Colonic mucosa (tissue), 4 donors: ENCODE data around the gene ADD2. TPM values are rescaled to one million over a fixed set of nuclear protein-coding genes. Genes with fewer than 3 reads are reported as not detected.
"Not testable (repeated sequence)": the region's sequence is repeated elsewhere in the genome, so short reads cannot be mapped to it uniquely, and the experiment has no call there.

Experiments used
- DNase-seq: peaks from one replicate; pipeline ENCODE4 v3.0.0-alpha.2; 2020
- H3K27ac ChIP-seq: fragments of 200-600 bp; one replicate; pipeline ENCODE4 v1.8.0; 2021
- H3K27me3 ChIP-seq: fragments of 200-600 bp; one replicate; pipeline ENCODE4 v1.8.0; 2021
- H3K36me3 ChIP-seq: fragments of 200-600 bp; one replicate; pipeline ENCODE4 v1.8.0; 2021
- H3K4me1 ChIP-seq: fragments of 200-600 bp; one replicate; pipeline ENCODE4 v1.8.0; 2021; ENCODE audit warnings: mild to moderate bottlenecking
- H3K4me3 ChIP-seq: fragments of 200-600 bp; one replicate; pipeline ENCODE4 v1.8.0; 2021
- H3K9ac ChIP-seq, 2 donors: one replicate each; pipeline ENCODE4 v1.7.0; 2013; ENCODE audit warnings: control low read depth in 2 of 2, low read depth in 2 of 2, low read length in 2 of 2
- H3K9me3 ChIP-seq: fragments of 200-600 bp; one replicate; pipeline ENCODE4 v1.8.0; 2021
- intact Hi-C: fragments of 100-400 bp; cut with DNase I; formaldehyde crosslinking; loops from one replicate; pipeline ENCODE4 v1.14.1; 2022
- total RNA-seq, 2 donors: library from RNA; stranded (reverse); fragmentation: NEBNext Ultra II Directional in 1 of 2; extraction: Animal tissue kit (Norgen Biotek cat#: 25700) in 1 of 2; gene quantifications; one replicate each; pipeline ENCODE4 v1.2.1, GENCODE V29; 2021
- TF ChIP-seq, protein P1 (sequence below): fragments of 200-600 bp; IDR thresholded peaks from one replicate; pipeline ENCODE4 v1.8.0; 2022; ENCODE audit warnings: antibody characterized with exemption, mild to moderate bottlenecking
- donor health status: healthy.
- donor health status: DM: no; HTN: no; CAD: no.
- donor health status: DM: no; HTN: no; CAD: no.

ADD2 gene
- total RNA-seq, 2 donors from 2014 or later: 0.79 to 1.1 TPM

DNA sequence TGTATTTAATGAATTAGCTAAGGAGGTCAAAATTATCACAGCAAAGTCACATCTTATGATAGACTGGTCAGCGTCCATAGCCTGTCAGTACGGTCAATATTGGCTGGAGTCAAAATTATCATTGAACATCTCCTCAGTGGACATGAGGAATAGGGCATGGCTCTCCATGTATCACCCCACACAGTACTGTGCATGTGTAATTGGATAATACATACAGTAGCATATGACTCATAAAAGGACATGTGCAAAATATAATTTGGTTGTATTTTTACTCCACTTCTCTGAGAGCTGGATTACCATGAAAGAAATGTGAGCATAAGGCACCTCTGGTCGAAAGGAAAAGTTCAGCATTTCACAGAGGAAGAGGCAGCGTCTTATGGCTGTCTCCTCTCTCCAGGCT, 24.9 kb downstream of the ADD2 start:
- DNase-seq: no peak
- H3K9ac ChIP-seq: no peak overlapping the region
- H3K36me3 ChIP-seq: no peaks in the 10 kb centered on the region
- intact Hi-C loops: no loop called here
- TF ChIP-seq, protein P1, sequence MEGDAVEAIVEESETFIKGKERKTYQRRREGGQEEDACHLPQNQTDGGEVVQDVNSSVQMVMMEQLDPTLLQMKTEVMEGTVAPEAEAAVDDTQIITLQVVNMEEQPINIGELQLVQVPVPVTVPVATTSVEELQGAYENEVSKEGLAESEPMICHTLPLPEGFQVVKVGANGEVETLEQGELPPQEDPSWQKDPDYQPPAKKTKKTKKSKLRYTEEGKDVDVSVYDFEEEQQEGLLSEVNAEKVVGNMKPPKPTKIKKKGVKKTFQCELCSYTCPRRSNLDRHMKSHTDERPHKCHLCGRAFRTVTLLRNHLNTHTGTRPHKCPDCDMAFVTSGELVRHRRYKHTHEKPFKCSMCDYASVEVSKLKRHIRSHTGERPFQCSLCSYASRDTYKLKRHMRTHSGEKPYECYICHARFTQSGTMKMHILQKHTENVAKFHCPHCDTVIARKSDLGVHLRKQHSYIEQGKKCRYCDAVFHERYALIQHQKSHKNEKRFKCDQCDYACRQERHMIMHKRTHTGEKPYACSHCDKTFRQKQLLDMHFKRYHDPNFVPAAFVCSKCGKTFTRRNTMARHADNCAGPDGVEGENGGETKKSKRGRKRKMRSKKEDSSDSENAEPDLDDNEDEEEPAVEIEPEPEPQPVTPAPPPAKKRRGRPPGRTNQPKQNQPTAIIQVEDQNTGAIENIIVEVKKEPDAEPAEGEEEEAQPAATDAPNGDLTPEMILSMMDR: no peak
- H3K9me3 ChIP-seq: no peaks in the 10 kb centered on the region
- no peaks in the 10 kb centered on the region for H3K4me1 ChIP-seq
- no peak overlapping the region for H3K27ac ChIP-seq
- no peak overlapping the region for H3K4me3 ChIP-seq
- no peaks in the 10 kb centered on the region for H3K27me3 ChIP-seq

DNA sequence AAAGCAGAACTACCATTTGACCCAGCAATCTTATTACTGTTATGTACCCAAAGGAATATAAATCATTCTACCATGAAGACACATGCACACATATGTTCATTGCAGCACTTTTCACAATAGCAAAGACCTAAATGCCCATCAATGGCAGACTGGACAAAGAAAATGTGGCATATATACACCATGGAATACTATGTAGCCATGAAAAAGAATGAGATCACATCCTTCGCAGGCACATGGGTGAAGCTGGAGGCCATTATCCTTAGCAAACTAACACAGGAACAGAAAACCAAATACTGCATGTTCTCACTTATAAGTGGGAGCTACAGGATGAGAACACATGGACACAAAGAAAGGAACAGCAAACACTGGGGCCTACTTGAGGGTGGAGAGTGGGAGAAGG, 28.5 kb downstream of the ADD2 start:
- H3K9ac ChIP-seq, H3K27me3 ChIP-seq, H3K36me3 ChIP-seq, intact Hi-C loops, DNase-seq, H3K4me1 ChIP-seq, H3K4me3 ChIP-seq, H3K9me3 ChIP-seq, H3K27ac ChIP-seq: not testable (repeated sequence)

DNA sequence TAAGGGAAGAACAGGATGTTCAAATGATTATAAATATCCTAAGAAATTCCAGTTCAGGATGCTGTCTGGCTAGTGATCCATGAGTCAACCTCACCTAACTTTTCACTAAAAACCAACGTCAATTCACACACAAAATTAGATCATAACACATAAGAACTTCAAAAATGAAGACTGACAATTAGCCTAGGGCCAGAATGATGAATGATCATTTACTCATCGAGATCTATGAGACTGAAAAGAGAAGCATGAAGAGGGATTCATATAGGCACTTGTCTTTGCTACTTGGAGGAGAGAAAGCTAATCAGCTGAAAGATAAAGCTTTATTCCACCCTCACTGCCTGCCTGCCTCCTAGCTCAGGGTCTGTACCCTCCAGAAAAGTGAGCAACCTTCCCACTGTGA, 29.8 kb downstream of the ADD2 start:
- Histone ChIP-seq H3K9ac (no peak overlapping the region), H3K27ac (no peak overlapping the region), H3K4me3 (no peak overlapping the region), H3K4me1 (no peaks in the 10 kb centered on the region), H3K27me3 (no peaks in the 10 kb centered on the region), H3K36me3 (no peaks in the 10 kb centered on the region), H3K9me3 (no peaks in the 10 kb centered on the region)
- TF ChIP-seq, protein P1: no peak
- intact Hi-C loops: no loop called here
- no peak for DNase-seq

DNA sequence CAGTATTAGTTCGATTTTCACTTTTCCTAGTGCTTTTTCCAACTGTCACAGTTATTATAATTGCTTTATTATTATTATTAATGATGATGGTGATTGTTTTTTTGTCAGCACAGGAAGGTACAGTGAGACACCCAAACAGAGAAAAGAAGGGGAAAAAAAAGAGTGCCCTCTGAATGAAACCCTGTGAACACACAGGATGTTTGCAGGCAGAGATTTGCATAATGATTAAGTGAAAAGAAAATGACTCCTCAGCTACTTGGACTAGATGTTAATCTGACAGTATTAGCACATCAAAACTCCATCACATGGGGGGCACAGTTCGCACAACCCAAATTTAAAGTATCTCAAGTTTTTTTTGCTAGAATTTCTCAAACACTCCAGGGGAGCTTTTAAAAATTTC, 32.9 kb downstream of the ADD2 start:
- Histone ChIP-seq H3K4me3 (no peak overlapping the region), H3K9me3 (no peaks in the 10 kb centered on the region), H3K27me3 (no peaks in the 10 kb centered on the region), H3K36me3 (no peaks in the 10 kb centered on the region), H3K9ac (no peak overlapping the region), H3K27ac (no peak overlapping the region), H3K4me1 (no peaks in the 10 kb centered on the region)
- intact Hi-C loops: no loop called here
- no peak for DNase-seq
- TF ChIP-seq, protein P1: no peak

DNA sequence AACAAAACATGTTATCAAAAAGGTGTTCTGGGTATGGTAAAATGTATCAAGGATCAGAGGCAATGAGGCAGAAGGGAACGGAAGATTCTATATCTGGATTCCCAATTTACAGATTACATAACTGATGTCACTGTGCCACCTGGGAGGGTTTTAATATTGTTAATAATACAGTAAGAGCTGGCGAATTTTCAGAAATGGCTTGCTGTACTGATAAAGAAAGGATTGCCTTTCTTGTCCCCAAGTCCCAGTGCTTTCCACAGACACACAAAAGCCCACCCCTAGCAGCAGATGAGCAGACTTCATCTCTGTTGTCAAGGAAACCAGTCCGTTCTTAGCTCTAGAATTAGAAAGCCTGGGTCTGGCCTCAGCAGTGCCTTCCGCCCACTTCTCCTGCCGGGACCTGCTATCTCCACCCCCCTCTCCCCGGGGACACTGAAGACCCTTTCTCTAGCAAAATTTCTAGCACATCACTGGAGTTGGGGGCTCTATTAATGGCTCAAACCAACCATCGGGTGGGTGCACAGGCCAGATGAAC, 34.3 kb downstream of the ADD2 start:
- TF ChIP-seq, protein P1: no peak
- H3K9ac ChIP-seq: no peak overlapping the region
- intact Hi-C loops: no loop called here
- H3K4me1 ChIP-seq: no peaks in the 10 kb centered on the region
- H3K9me3 ChIP-seq: no peaks in the 10 kb centered on the region
- no peak for DNase-seq
- H3K36me3 ChIP-seq: no peaks in the 10 kb centered on the region
- H3K4me3 ChIP-seq: no peak overlapping the region
- no peak overlapping the region for H3K27ac ChIP-seq
- no peaks in the 10 kb centered on the region for H3K27me3 ChIP-seq

DNA sequence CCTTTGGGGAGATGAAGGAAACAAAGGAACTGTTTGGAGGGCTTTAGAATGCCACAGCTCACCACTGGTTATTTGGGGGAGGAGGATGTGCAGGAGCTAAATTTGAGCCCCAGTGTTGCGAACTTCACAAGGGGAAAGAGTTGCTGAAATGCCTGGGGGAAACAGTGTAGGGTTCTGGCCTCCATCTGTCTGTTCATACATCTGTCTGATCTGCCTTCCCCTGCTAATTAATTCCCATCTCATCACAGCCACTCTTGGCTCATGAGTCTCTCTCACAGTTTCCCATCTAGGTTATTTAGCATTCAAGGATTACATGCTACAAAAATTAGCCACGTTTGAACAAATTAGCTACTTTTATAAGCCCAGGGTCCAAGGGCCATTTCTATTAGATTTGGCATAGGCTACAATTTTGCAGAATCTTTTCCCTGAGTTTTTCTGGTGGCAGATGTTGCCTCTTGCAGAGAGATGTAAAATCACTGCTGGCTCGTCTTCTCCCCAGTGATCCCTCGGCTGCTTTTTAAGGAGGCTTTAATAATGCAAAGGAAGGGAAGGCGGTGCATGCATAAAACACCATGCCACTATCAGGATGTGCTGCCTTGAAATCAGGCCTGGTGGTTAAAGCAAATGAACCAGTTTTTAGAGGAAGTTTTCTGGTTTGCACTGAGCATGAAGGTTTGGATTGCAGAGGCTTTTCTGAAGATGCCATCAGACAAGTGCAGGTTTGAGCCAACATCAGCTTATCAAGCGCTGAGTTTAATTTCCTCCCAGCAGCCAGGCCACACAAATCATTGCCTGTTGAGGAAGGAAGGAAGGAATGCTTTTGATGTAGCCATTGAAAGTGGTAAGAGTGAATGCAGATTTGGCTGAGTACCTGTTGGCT, 35.0 kb downstream of the ADD2 start:
- no peaks in the 10 kb centered on the region for H3K27me3 ChIP-seq
- no peak for DNase-seq
- H3K27ac ChIP-seq: no peak overlapping the region
- H3K4me3 ChIP-seq: no peak overlapping the region
- intact Hi-C loops: no loop called here
- H3K9me3 ChIP-seq: no peaks in the 10 kb centered on the region
- TF ChIP-seq, protein P1: no peak
- H3K9ac ChIP-seq: no peak overlapping the region
- no peaks in the 10 kb centered on the region for H3K36me3 ChIP-seq
- H3K4me1 ChIP-seq: no peaks in the 10 kb centered on the region
